Activated B cell treated with CpG ODN at 0.5 μM for 24 hours (primary cell): ENCODE results near the gene PGS1. TPM values are rescaled to one million over a fixed set of nuclear protein-coding genes. Genes with fewer than 3 reads are reported as not detected.

ENCODE experiments used
- ATAC-seq: fragments of 200-7000 bp; cut with Tn5 transposase; one replicate; pipeline ENCODE4 v1.10.0; 2021; ENCODE audit warnings: low read depth, mild to moderate bottlenecking, moderate library complexity
- CTCF ChIA-PET: fragments of 350-600 bp; sonication (Branson Sonifier 250); formaldehyde crosslinking; loops from one replicate; lab custom pipeline; 2021; ENCODE audit warnings: antibody characterized with exemption; lab: Charles Lee
- POLR2A ChIA-PET: fragments of 350-600 bp; sonication (Branson Sonifier 250); formaldehyde crosslinking; loops from one replicate; lab custom pipeline; 2021; ENCODE audit warnings: antibody characterized with exemption; lab: Charles Lee
- DNase-seq: peaks from one replicate; pipeline ENCODE4 v3.0.0; 2022
- H3K27ac Mint-ChIP-seq: one replicate; pipeline ENCODE4 v1.8.0; 2020; ENCODE audit warnings: mixed read lengths
- H3K27me3 Mint-ChIP-seq: one replicate; pipeline ENCODE4 v1.8.0; 2021; ENCODE audit warnings: mixed read lengths
- H3K36me3 Mint-ChIP-seq: one replicate; pipeline ENCODE4 v1.8.0; 2021; ENCODE audit warnings: low read depth, mixed read lengths
- H3K4me1 Mint-ChIP-seq: one replicate; pipeline ENCODE4 v1.8.0; 2021; ENCODE audit warnings: mixed read lengths
- H3K4me3 Mint-ChIP-seq: one replicate; pipeline ENCODE4 v1.8.0; 2020; ENCODE audit warnings: mild to moderate bottlenecking, mixed read lengths
- H3K9me3 Mint-ChIP-seq: one replicate; pipeline ENCODE4 v1.8.0; 2020; ENCODE audit warnings: mixed read lengths
- CTCF ChIP-seq: fragments of 200-600 bp; IDR thresholded peaks from one replicate; pipeline ENCODE4 v1.8.0; 2022; ENCODE audit warnings: antibody characterized with exemption, mild to moderate bottlenecking
- intact Hi-C: fragments of 100-400 bp; cut with micrococcal nuclease; formaldehyde crosslinking; loops from one replicate; pipeline ENCODE4 v1.15.1; 2024
- total RNA-seq: library from RNA; stranded (reverse); gene quantifications from 2 replicates; pipeline ENCODE4 v1.2.3, GENCODE V29; 2022

Gene PGS1
- total RNA-seq, 1 donor from 2014 or later, result 76.1 TPM

- POLR2A ChIA-PET, result no interaction called here
- intact Hi-C loops, result no loop called here
- Mint-ChIP-seq H3K36me3 (no peaks in the 10 kb centered on the region), H3K27me3 (peaks cover 8% of the 10 kb centered on the region), H3K9me3 (no peaks in the 10 kb centered on the region), H3K4me1 (peaks cover 2% of the 10 kb centered on the region), H3K27ac (no peak overlapping the region), H3K4me3 (no peak overlapping the region)
- no peak for ATAC-seq
- DNase-seq, result no peak
- CTCF ChIA-PET, result interaction anchor here (0.6 kb wide), 1 partner anchor 53 kb away, joined by 4 read pairs; no protein-coding TSS in a partner anchor
- TF ChIP-seq CTCF, result no peak
Observed at GRCh38 chr17:78441271-78441971, 63.0 kb downstream of the PGS1 start.

GRCh38 chr17:78442648-78443218 lies 64.3 kb downstream of the PGS1 start:
- H3K9me3 Mint-ChIP-seq, result no peaks in the 10 kb centered on the region
- ATAC-seq (no peak), DNase-seq (no peak)
- intact Hi-C loops, result no loop called here
- CTCF ChIA-PET, result no interaction called here
- POLR2A ChIA-PET, result no interaction called here
- no peak overlapping the region for H3K4me3 Mint-ChIP-seq
- peaks cover 6% of the 10 kb centered on the region for H3K27me3 Mint-ChIP-seq
- H3K27ac Mint-ChIP-seq, result no peak overlapping the region
- no peaks in the 10 kb centered on the region for H3K4me1 Mint-ChIP-seq
- H3K36me3 Mint-ChIP-seq, result no peaks in the 10 kb centered on the region
- TF ChIP-seq CTCF, result no peak

GRCh38 chr17:78444392-78444791 lies 65.9 kb downstream of the PGS1 start:
- intact Hi-C loops, result loop anchor here (2.0 kb wide), 1 partner anchor 264 kb away; no protein-coding TSS in a partner anchor
- peaks cover 4% of the 10 kb centered on the region for H3K27me3 Mint-ChIP-seq
- POLR2A ChIA-PET, result no interaction called here

GRCh38 chr17:78446833-78447232 lies 68.4 kb downstream of the PGS1 start:
- TF ChIP-seq CTCF, result no peak
- Mint-ChIP-seq H3K9me3 (no peaks in the 10 kb centered on the region), H3K36me3 (no peaks in the 10 kb centered on the region), H3K4me1 (peaks cover 7% of the 10 kb centered on the region), H3K27me3 (peaks cover 5% of the 10 kb centered on the region), H3K4me3 (no peak overlapping the region), H3K27ac (no peak overlapping the region)
- DNase-seq (no peak), ATAC-seq (no peak)
- POLR2A ChIA-PET, result no interaction called here
- CTCF ChIA-PET, result no interaction called here
- intact Hi-C loops, result loop anchor here (5.0 kb wide), 2 partner anchors 395 to 525 kb away; partner anchors contain the start of gene USP36

More at GRCh38 chr17:78444392-78444791, 65.9 kb downstream of the PGS1 start:
- Mint-ChIP-seq H3K9me3 (no peaks in the 10 kb centered on the region), H3K4me3 (no peak overlapping the region), H3K4me1 (no peaks in the 10 kb centered on the region), H3K36me3 (no peaks in the 10 kb centered on the region), H3K27ac (no peak overlapping the region)
- TF ChIP-seq CTCF, result no peak
- CTCF ChIA-PET, result no interaction called here
- ATAC-seq (no peak), DNase-seq (no peak)

- POLR2A ChIA-PET, result no interaction called here
- Mint-ChIP-seq H3K27ac (no peak overlapping the region), H3K27me3 (peaks cover 5% of the 10 kb centered on the region), H3K4me3 (no peak overlapping the region), H3K36me3 (no peaks in the 10 kb centered on the region), H3K4me1 (peaks cover 8% of the 10 kb centered on the region), H3K9me3 (no peaks in the 10 kb centered on the region)
- intact Hi-C loops, result loop anchor here (5.0 kb wide), 2 partner anchors 394 to 524 kb away; partner anchors contain the start of gene USP36
- CTCF ChIA-PET, result no interaction called here
- ATAC-seq (no peak), DNase-seq (no peak)
- no peak for TF ChIP-seq CTCF
Observed at GRCh38 chr17:78448356-78448993, 70.0 kb downstream of the PGS1 start.
